Panc1 (cell line): ENCODE data around the gene SH3RF2. TPM values are rescaled to one million over a fixed set of nuclear protein-coding genes. Genes with fewer than 3 reads are reported as not detected.

Source experiments
- ATAC-seq: fragments of 200-7000 bp; cut with Tn5 transposase; 2 replicates; pipeline ENCODE4 v1.9.1; 2020; ENCODE audit warnings: mild to moderate bottlenecking, moderate library complexity
- BruUV-seq: library from RNA; stranded (reverse); fragments of 400-500 nt; replicated peaks from 2 replicates; lab custom pipeline; 2021; lab: Mats Ljungman, UMichigan
- CTCF ChIA-PET: fragments of 300-600 bp; sonication (Branson Sonifier 250); formaldehyde crosslinking; loops from one replicate; lab custom pipeline; 2022; ENCODE audit warnings: antibody characterized with exemption; lab: Charles Lee
- POLR2A ChIA-PET: fragments of 300-600 bp; sonication (Branson Sonifier 250); formaldehyde crosslinking; loops from one replicate; lab custom pipeline; 2022; ENCODE audit warnings: antibody characterized with exemption; lab: Charles Lee
- DNase-seq: peaks from one replicate; pipeline ENCODE4 v3.0.0-alpha.2; 2010; ENCODE audit warnings: low read depth, low spot score
- H3K27ac ChIP-seq: 2 replicates; pipeline ENCODE4 v1.5.1; 2011; ENCODE audit warnings: mild to moderate bottlenecking, low read length, inconsistent platforms
- H3K27me3 ChIP-seq: fragments of 200-500 bp; sonication (Bioruptor generic); 2 replicates; pipeline ENCODE4 v1.6.0; 2014; ENCODE audit warnings: low read length, inconsistent platforms; ENCODE audit not compliant: control insufficient read depth, insufficient read depth
- H3K36me3 ChIP-seq: fragments of 200-500 bp; sonication (Bioruptor generic); 2 replicates; pipeline ENCODE4 v1.5.1; 2014; ENCODE audit warnings: inconsistent platforms, mild to moderate bottlenecking, low read length, moderate library complexity; ENCODE audit not compliant: control insufficient read depth, insufficient read depth
- H3K4me1 ChIP-seq: 2 replicates; pipeline ENCODE4 v1.5.1; 2011; ENCODE audit warnings: inconsistent platforms, mild to moderate bottlenecking, low read length, moderate library complexity; ENCODE audit not compliant: control insufficient read depth, insufficient read depth
- H3K4me3 ChIP-seq, 2 experiments: 2 replicates each; pipeline ENCODE4 v1.5.1; 2011 to 2012; ENCODE audit warnings: low read depth in 2 of 2, low read length in 2 of 2, mild to moderate bottlenecking in 2 of 2, inconsistent platforms in 1 of 2, moderate library complexity in 1 of 2
- H3K9me3 ChIP-seq: fragments of 200-500 bp; sonication (Bioruptor generic); 2 replicates; pipeline ENCODE4 v1.5.1; 2014; ENCODE audit warnings: low read depth, mild to moderate bottlenecking, inconsistent platforms, low read length, moderate library complexity; ENCODE audit not compliant: control insufficient read depth, insufficient read depth
- CTCF ChIP-seq: fragments of 450-650 bp; IDR thresholded peaks from 2 replicates; pipeline ENCODE4 v1.5.1; 2017; ENCODE audit warnings: mild to moderate bottlenecking
- POLR2AphosphoS5 ChIP-seq: IDR thresholded peaks from 2 replicates; pipeline ENCODE4 v1.6.1; 2012; ENCODE audit warnings: mild to moderate bottlenecking, low read depth, low read length, moderate library complexity
- REST ChIP-seq, 2 experiments: IDR thresholded peaks; 2 replicates each; pipeline ENCODE4 v1.6.1; 2011 to 2012; ENCODE audit warnings: low read depth in 2 of 2, control low read depth in 1 of 2, low read length in 1 of 2, mild to moderate bottlenecking in 1 of 2, moderate library complexity in 1 of 2; ENCODE audit not compliant: insufficient read depth in 1 of 2
- SIN3A ChIP-seq: IDR thresholded peaks from 2 replicates; pipeline ENCODE4 v1.6.1; 2012; ENCODE audit warnings: low read depth, mild to moderate bottlenecking, low read length, moderate library complexity, borderline replicate concordance; ENCODE audit not compliant: insufficient read depth
- TCF7L2 ChIP-seq: IDR thresholded peaks from 2 replicates; pipeline ENCODE4 v1.6.1; 2011; ENCODE audit warnings: mild to moderate bottlenecking, low read depth, low read length, inconsistent platforms
- in situ Hi-C: cut with HindIII; loops from 2 replicates; pipeline ENCODE4 v1.10.0; 2016; ENCODE audit warnings: low sequenced_read_pairs, low pct_unique_long_range_greater_than_20kb
- intact Hi-C: fragments of 100-400 bp; cut with micrococcal nuclease; formaldehyde crosslinking; loops from one replicate; pipeline ENCODE4 v1.10.0; 2022; ENCODE audit not compliant: unreplicated experiment
- total RNA-seq: library from RNA; stranded (reverse); gene quantifications from one replicate; pipeline ENCODE4 v1.2.1, GENCODE V29; 2021; ENCODE audit not compliant: unreplicated experiment

The SH3RF2 gene
- total RNA-seq, 1 experiment from 2014 or later, result 23.1 TPM

GRCh38 chr5:145988993-145989392 is 52.6 kb downstream of the SH3RF2 start:
- Histone ChIP-seq H3K27ac (no peak overlapping the region), H3K27me3 (no peaks in the 10 kb centered on the region), H3K9me3 (no peaks in the 10 kb centered on the region), H3K4me3 (no peak overlapping the region), H3K36me3 (no peaks in the 10 kb centered on the region), H3K4me1 (no peaks in the 10 kb centered on the region)
- ATAC-seq (no peak), DNase-seq (no peak)
- in situ Hi-C loops (no loop called here), intact Hi-C loops (no loop called here)
- BruUV-seq, result no TSS peak
- no peak for TF ChIP-seq REST (IDR thresholded peaks at IDR 0.05; ENCODE audit: insufficient read depth in 1 of 2, low read depth in 2 of 2, low read length in 1 of 2)
- TF ChIP-seq CTCF, result no peak
- no peak for TF ChIP-seq TCF7L2
- no peak for TF ChIP-seq POLR2AphosphoS5
- TF ChIP-seq SIN3A, result no peak
- POLR2A ChIA-PET, result no interaction called here
- CTCF ChIA-PET, result no interaction called here

GRCh38 chr5:145989428-145989827 is 53.0 kb downstream of the SH3RF2 start:
- H3K9me3 ChIP-seq, result no peaks in the 10 kb centered on the region
- TF ChIP-seq REST (IDR thresholded peaks at IDR 0.05; ENCODE audit: insufficient read depth in 1 of 2, low read depth in 2 of 2, low read length in 1 of 2), result no peak
- TF ChIP-seq POLR2AphosphoS5, result no peak
- no peak for TF ChIP-seq TCF7L2
- TF ChIP-seq SIN3A, result no peak
- CTCF ChIA-PET, result no interaction called here
- no peak for ATAC-seq
- H3K27ac ChIP-seq, result no peak overlapping the region
- no peaks in the 10 kb centered on the region for H3K27me3 ChIP-seq
- BruUV-seq, result no TSS peak
- POLR2A ChIA-PET, result no interaction called here
- no peaks in the 10 kb centered on the region for H3K36me3 ChIP-seq
- no peaks in the 10 kb centered on the region for H3K4me1 ChIP-seq
- no peak for DNase-seq
- intact Hi-C loops, result no loop called here
- in situ Hi-C loops, result no loop called here
- H3K4me3 ChIP-seq, result no peak overlapping the region
